Mammary epithelial cell (primary cell): ENCODE results near the gene HS3ST5.
"Not testable (repeated sequence)": the region's sequence is repeated elsewhere in the genome, so short reads cannot be mapped to it uniquely, and the experiment has no call there.

Source experiments
- CTCF ChIP-seq, 2 donors: IDR thresholded peaks in 1 of 2; conservative IDR thresholded peaks in 1 of 2; 2 replicates each; pipeline ENCODE4 v1.5.1; 2011 to 2012; ENCODE audit warnings: inconsistent platforms in 2 of 2, low read length in 2 of 2, mild to moderate bottlenecking in 2 of 2, control low read depth in 1 of 2, low read depth in 1 of 2; ENCODE audit not compliant: insufficient read depth in 1 of 2; ENCODE audit errors: extremely low read depth in 1 of 2
- EZH2 ChIP-seq: IDR thresholded peaks from 2 replicates; pipeline ENCODE4 v1.6.1; 2012; ENCODE audit warnings: low read length, inconsistent platforms, borderline replicate concordance

- not testable (repeated sequence) for TF ChIP-seq EZH2; CTCF (conservative IDR thresholded peaks at IDR 0.05 in 1 of 2, IDR thresholded peaks at IDR 0.05 in 1 of 2; ENCODE audit: extremely low read depth in 1 of 2, insufficient read depth in 1 of 2, low read depth in 1 of 2, low read length in 2 of 2)
These were observed 331.3 kb downstream of the HS3ST5 start for GRCh38 chr6:114011486-114011885.
